Measurements from ENCODE around the gene COX4I1. TPM values are rescaled to one million over a fixed set of nuclear protein-coding genes. Genes with fewer than 3 reads are reported as not detected.

The COX4I1 gene
- total RNA-seq: 470 and 482 TPM in 2 replicates

DNA sequence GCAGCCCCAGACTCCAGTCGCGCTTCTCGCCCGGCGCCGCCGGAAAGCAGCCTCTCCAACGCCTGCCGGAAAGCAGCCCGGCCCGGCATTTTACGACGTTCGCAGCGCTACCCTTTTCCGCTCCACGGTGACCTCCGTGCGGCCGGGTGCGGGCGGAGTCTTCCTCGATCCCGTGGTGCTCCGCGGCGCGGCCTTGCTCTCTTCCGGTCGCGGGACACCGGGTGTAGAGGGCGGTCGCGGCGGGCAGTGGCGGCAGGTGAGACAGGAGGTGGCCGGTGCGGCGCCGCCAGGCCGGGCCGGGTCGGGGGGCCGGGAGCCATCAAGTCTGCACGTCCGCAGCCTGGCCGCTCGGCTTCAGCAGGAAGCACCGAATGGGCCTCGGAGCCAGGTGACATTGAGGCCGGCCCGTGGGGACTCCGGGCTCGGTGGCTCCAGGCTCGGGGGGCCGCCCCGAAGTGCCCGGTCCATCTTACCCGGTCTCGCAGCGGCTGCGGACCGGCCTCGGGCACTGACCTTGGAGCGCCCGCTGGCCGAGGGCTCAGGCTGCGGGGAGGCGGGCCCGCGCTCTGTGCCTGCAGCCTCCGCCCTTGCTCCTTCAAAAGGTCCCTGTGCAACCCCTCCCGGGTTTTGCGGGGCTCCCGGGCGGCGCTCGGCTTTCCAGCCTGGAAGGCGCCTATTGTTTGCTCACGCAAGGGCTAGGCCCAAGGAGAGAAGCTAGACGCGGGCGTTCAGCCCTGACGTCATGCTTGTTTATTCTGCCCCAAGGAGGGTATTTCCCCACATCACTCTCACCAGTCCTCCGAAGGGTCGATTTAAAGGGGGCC lies at the start of gene COX4I1, which contains the start of gene EMC8:
Gene COX4I1 (plus strand): TSS at position 199 of the 824 bp plus-strand sequence. CDS start 1,511 bp downstream, outside the sequence.
Gene EMC8 (minus strand): TSS at position 48 of the 824 bp plus-strand sequence. CDS start 249 bp downstream, outside the sequence.
- intact Hi-C loops (cut with micrococcal nuclease): loop anchor here (1.0 to 5.0 kb wide), 8 partner anchors 20 to 787 kb away; partner anchors contain the start of gene ZDHHC7

DNA sequence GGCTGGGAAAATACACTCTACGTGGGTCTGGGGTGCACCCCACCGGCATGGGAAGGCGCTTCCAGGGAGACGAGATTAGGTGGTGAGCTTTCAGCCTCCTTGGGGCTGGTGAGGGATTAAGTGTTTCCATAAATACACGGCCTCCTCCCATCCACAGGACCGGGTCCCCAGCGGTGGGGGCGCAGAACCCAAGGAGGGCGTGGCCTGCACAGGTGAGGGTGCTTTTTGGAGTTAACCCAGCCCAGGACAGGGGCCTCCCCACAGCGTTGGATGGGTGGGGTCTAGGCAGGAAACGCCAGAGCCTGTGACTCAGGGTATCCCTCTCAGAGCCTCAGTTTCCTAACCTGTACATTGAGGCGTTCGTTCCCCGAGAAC lies 49.7 kb upstream of the COX4I1 start:
- intact Hi-C loops (cut with micrococcal nuclease): no loop called here

GRCh38 chr16:85750146-85750826 lies 49.2 kb upstream of the COX4I1 start:
- intact Hi-C loops (cut with micrococcal nuclease): no loop called here

- intact Hi-C loops (cut with micrococcal nuclease): no loop called here
These were observed 48.4 kb upstream of the COX4I1 start, which contains the start of gene C16orf74 for GRCh38 chr16:85750827-85751697. C16orf74 (minus strand) TSS chr16:85751096; CDS start chr16:85735217, 15,879 bp downstream.

- intact Hi-C loops (cut with micrococcal nuclease): no loop called here
These were observed 47.6 kb upstream of the COX4I1 start for GRCh38 chr16:85751698-85752501.

DNA sequence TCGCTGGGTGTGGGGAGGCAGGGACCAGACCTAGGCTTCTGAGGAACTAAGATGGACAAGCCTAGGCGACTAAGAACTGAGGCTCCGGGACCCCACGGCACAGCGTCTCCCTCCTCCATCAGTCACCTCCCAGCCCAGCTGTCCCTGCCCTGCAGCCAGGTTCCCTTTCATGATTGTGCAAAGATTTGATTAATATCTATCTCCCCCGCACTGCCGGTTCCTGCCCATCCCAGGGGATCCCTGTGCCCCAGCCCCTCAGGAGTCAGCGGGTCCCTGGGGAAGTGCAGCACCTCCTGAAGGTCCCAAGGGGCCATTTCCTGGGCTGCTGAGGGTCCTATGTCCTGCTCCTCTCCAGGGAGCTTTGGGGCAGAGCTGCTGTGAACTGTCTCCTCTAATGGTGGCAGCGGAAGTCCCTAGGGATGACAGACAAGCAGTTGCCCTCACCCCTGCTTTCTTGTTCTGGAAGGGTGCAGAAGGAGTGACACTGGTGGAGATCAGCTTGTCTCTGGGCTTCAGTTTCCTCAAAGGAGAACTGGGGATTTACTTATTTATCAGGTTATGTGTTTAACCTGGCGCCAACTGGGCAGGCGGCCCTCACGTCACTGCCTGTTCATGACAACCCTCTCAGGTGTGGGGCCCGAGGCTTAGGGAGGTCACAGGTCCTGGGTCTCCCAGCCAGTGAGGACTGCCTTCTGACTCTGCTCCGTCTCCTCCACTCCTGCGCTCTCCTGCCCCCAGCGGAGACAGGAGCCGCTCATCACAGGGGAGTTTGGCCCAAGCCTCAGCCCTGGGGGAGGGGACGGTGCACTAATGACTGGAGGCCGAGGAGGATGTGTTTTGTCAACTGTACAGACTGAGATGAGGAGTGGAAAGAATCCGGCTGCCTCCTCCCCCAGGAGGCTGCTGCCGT lies 46.7 kb upstream of the COX4I1 start:
- intact Hi-C loops (cut with micrococcal nuclease): no loop called here

DNA sequence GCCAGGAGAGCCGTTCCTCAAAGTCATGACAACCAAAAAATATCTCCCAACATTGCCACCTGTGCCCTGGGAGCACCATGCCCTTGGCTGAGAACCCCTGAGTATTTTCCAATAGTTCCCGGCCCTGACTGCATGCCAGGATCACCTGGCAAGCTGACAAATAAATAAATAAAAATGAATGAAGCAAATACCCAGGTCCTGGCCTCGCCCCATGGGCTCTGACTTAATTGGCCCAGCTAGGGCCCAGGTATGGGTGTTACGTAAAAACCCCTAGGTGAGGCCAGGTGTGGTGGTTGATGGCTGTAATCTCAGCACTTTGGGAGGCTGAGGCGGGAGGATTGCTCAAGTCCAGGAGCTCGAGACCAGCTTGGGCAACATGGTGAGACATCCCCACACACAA lies 45.9 kb upstream of the COX4I1 start:
- intact Hi-C loops (cut with micrococcal nuclease): no loop called here

DNA sequence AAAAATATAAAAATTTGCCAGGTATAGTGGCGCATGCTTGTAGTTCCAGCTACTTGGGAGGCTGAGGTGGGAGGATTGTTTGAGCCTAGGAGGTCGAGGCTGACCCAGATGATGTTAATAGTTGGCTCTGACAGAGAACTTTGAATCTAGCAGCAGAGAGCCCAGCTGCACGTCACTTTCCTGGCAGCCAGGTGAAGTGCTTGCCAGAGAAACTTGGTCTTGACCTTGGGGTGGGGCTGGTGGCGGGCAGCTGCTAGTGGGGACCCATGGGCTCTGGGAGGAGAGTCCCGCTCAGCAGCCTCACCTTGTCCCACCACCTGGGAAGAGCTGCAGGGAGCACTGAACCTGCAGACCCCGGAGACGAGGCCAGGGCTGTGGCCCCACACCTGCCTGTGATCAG lies 45.5 kb upstream of the COX4I1 start:
- intact Hi-C loops (cut with micrococcal nuclease): no loop called here

DNA sequence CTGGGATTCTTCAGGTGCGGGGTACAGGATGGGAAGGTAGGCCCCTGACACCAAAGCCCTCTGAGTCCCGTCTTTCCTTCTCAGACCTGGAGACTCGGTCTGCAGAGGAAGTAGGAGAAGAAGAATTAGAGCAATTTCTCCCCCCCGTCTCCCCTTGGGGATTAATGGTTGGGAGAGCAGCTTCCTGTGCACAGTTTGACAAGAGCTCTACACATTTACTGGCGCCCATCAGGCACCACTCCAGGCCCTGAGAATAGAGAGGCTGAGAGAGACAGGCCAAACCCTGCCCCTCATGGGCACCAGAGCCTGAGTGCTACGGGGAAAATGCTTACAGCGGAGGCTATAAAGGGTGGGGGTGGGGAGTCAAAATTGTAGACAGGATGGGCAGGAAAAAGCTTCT lies 45.1 kb upstream of the COX4I1 start:
- intact Hi-C loops (cut with micrococcal nuclease): no loop called here

DNA sequence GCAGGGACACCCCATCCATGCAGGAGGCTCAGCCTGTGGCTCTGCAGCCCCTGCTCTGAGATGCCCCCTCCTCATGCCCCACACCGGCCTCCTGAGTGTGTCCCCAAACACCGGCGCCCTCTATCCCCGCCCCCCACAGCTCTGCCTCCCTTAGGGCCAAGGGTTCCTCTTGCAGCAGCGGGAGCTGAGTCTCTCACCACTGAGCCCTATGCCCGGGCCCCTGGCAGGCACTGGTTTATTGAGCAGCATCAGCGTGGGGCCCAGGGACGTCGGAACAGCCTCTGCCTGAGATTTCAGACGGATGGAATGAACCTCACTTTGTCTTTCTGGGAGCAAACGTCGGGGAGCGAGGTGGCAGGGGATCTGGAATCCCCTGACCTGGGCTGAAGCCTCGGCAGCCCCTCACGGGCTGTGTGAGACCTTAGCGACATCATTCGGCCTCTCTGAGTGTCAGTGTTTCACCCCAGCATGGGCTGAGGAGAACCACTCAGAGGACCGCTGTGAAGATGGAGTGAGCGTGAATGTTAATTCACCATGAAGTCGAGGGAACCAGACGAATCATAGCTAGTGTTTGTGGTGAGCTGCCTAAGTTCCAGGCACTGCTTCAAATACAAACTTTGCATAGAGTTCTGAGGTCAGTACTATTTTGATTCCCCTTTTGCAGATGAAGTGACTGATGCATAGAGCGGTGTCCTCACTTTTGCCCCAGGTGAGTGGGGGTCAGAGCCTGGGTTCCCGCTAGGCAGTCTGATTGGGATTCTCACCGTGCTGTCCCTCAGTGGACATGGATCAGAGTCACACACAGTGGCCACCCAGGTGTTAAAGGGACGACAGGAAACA lies 43.3 kb upstream of the COX4I1 start:
- intact Hi-C loops (cut with micrococcal nuclease): no loop called here

- intact Hi-C loops (cut with micrococcal nuclease): no loop called here
These were observed 42.1 kb upstream of the COX4I1 start for GRCh38 chr16:85757341-85757822.

DNA sequence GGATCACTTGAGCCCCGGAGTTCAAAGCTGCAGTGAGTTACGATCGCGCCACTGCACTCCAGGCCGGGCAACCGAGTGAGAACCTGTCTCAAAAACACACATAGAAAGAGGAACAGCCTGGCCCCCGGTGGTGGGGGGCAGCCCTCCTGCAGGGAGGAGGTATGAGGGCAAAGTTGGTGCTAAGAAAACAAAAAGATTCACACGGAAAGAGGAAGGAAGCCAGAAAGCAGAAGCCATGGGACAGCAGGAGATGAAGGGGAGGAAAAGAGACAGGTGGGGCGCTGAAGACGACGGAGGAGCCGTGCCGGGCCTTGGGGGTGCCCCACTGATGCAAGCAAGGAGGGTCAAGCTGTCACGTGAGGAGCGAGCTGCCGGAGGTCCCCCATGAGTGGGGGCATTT lies 40.4 kb upstream of the COX4I1 start:
- intact Hi-C loops (cut with micrococcal nuclease): no loop called here

GRCh38 chr16:85759631-85760419 lies 39.7 kb upstream of the COX4I1 start:
- intact Hi-C loops (cut with micrococcal nuclease): no loop called here

DNA sequence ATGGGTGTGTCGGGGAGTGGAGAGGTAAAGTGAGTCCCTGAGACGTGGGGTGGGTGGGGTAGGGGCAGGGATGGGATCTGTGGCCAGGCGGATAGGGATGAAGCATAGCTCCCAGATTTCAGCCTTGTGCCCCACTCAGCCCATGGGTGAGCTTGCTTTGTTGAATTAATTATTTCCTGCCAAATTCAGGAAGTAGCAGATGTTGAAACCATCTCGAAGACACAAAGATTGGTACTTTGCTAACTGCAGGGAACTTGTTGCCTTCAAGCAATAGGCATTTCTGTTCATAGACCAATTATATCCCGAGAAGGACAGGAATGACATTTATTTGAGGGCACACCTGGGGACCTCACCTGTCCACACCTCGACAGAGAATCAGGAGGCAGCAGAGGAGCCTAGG lies 37.6 kb upstream of the COX4I1 start:
- intact Hi-C loops (cut with micrococcal nuclease): no loop called here

DNA sequence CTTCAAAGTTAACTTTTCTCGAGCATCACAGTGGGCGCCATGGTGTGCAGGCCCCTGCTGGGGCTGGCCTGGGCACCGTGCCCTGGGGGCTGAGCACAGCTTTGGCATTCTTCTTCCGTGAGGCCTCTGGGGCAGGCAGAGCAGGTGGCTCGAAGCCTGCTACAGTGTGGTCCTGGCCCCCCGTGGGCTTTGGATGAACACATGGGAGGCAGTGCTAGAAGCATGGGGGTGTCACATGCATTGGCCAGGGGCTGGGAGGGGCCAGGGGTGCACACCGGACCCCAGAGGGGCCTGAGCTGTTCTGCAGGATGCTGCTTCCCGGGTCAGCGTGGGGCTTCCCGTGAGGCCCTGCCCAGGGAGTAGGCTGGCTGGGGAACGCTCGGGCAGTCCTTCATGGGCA lies 36.5 kb upstream of the COX4I1 start:
- intact Hi-C loops (cut with micrococcal nuclease): no loop called here

DNA sequence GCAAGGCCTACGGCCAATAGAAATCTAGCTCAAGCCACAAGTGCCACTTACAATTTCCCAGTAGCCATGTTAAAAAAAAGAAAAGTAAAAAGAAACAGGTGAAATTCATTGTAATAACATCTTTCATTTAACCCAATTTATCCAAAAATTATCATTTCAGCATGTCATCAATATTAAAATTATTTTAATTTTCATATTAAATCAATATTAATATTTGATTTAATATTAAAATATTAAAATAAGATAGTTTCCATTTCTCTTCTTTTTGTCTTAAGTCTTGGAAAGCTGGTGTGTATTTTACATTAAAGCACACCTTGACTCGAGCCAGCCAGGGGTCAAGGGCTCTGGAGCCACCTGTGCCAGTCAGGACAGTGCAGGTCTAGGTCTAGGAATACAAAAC lies 35.9 kb upstream of the COX4I1 start:
- intact Hi-C loops (cut with micrococcal nuclease): no loop called here

DNA sequence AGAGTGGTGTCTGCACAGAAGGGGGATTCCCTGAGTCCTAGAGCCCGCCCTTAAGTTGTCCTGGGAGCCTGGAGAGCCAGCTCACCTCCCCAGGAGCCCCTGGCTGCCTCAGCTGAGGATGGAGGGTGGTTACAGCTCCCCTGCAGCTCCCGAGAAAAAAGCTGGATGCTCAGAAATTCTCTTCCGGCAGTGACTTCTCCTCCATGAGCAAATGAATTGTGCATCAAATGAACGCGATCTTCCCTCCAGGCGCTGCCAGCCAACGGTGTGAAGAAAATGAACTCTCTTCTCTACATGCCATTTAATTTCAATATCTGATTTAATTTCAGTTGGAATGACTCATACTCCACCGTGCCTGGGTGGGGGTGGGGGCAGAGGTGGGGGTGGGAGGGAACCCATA lies 34.3 kb upstream of the COX4I1 start:
- intact Hi-C loops (cut with micrococcal nuclease): no loop called here

DNA sequence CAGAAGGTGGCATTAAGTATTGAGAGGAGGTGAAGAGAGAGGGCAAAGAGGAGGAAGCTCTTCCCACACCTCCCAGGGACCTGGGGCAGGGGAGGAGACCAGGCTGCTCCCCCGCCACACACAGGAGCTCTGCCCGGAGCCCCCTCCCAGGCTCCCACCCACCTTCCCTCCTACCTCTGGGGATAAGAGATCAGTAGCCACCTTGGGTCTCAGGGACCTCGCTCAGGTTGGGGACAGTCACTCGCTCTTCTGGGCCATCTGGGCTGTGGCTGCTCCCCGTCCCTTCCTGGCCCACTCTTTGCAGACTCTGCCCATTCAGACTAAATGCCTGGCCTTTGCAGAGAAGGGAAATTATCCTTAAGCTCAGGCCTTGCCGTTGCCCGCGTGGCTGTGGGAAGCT lies 33.7 kb upstream of the COX4I1 start:
- intact Hi-C loops (cut with micrococcal nuclease): no loop called here

Measured in T-helper 1 cell treated with Interleukin-12 subunit alpha and Interleukin-12 subunit beta and Interleukin-4 antibody, amounts not matched to agents 30 ng/mL and 1 ng/mL, for 36 hours (primary cell).